ENCODE results near the gene RMRP.

RMRP gene

DNA sequence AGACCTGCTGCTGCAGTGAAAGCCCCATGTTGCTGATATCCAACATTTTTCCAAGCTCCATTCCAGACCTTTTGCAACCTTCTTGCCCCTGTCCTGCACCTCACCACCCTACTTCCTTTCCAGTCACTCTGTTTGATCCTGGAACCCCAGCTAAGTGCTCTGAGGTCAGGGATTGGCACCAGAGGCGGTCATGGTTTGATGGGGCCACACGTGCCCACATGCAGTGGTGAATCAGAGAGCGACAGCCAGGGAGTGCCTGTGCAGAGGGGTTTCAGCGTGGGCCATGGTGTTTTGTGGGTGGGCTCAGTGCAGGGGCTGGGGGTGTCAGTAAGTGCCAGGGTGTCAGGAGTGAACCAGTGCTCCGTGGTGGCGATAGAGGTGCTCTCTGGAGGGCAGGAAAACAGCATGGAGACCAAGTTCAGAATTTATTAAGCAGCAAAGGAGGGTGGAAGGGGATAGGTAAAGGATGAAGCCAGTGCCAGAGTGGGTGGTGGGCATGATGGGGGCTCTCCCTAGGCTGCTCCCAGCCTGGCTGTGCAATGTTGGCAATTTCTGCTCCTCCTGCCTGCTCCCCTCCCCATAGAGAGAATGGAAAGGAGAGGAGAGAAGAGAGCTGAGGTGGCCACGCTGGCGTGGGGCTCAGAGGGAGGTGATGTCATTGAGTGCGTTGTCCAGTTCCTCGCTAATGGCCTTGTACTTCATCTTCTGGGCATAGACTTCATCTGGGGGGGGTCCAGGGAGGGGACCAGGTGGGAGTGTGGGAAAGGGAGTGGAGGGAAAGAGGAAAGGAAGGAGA, 24.9 kb upstream of the RMRP start:
- DNase-seq (ENCODE audit: low read depth): no peak
- H3K4me3 ChIP-seq (ENCODE audit: control insufficient read depth, low read depth, low read length): no peak overlapping the region
- TF ChIP-seq, protein P1, sequence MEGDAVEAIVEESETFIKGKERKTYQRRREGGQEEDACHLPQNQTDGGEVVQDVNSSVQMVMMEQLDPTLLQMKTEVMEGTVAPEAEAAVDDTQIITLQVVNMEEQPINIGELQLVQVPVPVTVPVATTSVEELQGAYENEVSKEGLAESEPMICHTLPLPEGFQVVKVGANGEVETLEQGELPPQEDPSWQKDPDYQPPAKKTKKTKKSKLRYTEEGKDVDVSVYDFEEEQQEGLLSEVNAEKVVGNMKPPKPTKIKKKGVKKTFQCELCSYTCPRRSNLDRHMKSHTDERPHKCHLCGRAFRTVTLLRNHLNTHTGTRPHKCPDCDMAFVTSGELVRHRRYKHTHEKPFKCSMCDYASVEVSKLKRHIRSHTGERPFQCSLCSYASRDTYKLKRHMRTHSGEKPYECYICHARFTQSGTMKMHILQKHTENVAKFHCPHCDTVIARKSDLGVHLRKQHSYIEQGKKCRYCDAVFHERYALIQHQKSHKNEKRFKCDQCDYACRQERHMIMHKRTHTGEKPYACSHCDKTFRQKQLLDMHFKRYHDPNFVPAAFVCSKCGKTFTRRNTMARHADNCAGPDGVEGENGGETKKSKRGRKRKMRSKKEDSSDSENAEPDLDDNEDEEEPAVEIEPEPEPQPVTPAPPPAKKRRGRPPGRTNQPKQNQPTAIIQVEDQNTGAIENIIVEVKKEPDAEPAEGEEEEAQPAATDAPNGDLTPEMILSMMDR (conservative IDR thresholded peaks at IDR 0.05; ENCODE audit: control insufficient read depth, insufficient read depth, low read depth, low read length): no peak

DNA sequence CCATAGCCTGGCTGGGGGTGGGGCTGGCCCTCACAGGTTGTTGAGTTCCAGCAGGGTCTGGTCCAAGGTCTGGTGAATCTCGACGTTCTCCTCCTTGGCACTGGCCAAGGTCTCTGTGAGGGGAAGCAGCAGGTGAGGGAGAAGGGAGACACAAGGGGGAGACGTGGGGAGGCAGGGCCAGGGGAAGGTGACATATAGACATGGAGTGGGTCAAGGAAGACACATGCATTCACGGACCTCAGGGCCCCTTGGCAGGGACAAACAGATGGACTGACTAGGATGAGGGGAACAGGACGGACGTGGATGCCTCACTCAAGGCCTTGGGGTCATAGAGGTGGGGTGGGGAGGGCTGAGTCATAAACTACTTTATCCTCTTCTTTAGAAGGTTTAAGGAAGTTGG, 24.2 kb upstream of the RMRP start:
- H3K4me3 ChIP-seq (ENCODE audit: control insufficient read depth, low read depth, low read length): no peak overlapping the region
- DNase-seq (ENCODE audit: low read depth): peak; percentile 37
- TF ChIP-seq, protein P1 (conservative IDR thresholded peaks at IDR 0.05; ENCODE audit: control insufficient read depth, insufficient read depth, low read depth, low read length): no peak

DNA sequence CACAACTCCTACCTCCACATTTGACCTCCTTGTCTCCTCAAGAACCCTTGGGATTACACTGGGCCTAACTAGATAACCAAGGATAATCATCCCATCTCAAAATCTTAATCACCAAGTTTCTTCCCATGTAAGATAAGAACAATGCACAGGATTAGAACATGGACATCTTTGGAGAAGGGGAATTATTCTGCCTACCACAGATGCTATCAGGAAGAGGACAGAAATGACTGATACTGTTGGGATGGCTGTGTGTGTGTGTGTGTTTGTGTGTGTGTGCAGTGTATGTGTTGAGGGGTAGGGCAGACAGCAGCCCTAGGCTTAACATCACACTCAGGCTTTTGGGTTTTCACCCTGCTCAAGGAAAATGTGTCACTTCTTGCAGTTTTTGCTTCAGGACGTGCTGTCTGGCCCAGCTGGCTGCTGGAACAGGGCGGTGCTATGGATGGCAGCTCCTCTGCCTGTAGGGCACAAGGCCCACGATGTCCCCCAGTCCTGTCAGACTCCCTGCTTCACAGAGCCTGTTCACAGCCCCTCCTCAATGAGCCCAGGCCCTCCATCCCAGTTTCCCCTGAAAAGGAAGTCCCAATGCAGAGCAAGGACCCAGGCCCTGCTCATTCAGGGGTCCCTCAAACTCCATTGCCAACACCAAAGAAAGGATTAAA, 23.7 kb upstream of the RMRP start:
- TF ChIP-seq, protein P1 (conservative IDR thresholded peaks at IDR 0.05; ENCODE audit: control insufficient read depth, insufficient read depth, low read depth, low read length): no peak
- no peak overlapping the region for H3K4me3 ChIP-seq (ENCODE audit: control insufficient read depth, low read depth, low read length)
- DNase-seq (ENCODE audit: low read depth): no peak

DNA sequence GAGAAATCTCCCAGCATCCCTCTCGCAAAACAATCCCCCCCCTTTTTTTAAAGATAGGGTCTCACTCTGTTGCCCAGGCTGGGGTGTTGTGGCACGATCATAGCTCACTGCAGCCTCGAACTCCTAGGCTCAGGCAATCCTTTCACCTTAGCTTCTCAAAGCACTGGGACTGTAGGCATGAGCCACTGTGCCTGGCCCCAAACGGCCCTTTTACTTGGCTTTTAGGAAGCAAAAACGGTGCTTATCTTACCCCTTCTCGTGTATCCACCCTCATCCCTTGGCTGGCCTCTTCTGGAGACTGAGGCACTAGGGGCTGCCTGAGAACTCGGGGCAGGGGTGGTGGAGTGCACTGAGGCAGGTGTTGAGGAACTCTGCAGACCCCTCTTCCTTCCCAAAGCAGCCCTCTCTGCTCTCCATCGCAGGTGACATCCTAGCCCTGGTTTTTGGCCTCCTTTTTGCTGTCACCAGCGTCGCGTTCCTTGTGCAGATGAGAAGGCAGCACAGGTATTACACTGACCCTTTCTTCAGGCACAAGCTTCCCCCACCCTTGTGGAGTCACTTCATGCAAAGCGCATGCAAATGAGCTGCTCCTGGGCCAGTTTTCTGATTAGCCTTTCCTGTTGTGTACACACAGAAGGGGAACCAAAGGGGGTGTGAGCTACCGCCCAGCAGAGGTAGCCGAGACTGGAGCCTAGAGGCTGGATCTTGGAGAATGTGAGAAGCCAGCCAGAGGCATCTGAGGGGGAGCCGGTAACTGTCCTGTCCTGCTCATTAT, 22.7 kb upstream of the RMRP start:
- DNase-seq (ENCODE audit: low read depth): no peak
- H3K4me3 ChIP-seq (ENCODE audit: control insufficient read depth, low read depth, low read length): no peak overlapping the region
- TF ChIP-seq, protein P1 (conservative IDR thresholded peaks at IDR 0.05; ENCODE audit: control insufficient read depth, insufficient read depth, low read depth, low read length): no peak

DNA sequence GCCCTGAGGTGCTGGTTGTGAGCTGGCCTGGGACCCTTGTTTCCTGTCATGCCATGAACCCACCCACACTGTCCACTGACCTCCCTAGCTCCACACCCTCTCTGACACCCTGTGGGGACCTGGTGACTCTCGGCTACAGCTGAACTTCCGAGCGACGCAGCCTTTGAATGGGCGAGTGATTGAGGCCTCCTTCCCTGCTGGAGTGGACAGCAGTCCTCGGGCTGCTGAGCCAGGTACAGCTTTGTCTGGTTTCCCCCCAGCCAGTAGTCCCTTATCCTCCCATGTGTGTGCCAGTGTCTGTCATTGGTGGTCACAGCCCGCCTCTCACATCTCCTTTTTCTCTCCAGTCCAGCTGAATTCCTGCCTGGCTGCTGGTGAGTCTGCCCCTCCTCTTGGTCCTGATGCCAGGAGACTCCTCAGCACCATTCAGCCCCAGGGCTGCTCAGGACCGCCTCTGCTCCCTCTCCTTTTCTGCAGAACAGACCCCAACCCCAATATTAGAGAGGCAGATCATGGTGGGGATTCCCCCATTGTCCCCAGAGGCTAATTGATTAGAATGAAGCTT, 22.0 kb upstream of the RMRP start:
- TF ChIP-seq, protein P1 (conservative IDR thresholded peaks at IDR 0.05; ENCODE audit: control insufficient read depth, insufficient read depth, low read depth, low read length): no peak
- no peak for DNase-seq (ENCODE audit: low read depth)
- H3K4me3 ChIP-seq (ENCODE audit: control insufficient read depth, low read depth, low read length): no peak overlapping the region

DNA sequence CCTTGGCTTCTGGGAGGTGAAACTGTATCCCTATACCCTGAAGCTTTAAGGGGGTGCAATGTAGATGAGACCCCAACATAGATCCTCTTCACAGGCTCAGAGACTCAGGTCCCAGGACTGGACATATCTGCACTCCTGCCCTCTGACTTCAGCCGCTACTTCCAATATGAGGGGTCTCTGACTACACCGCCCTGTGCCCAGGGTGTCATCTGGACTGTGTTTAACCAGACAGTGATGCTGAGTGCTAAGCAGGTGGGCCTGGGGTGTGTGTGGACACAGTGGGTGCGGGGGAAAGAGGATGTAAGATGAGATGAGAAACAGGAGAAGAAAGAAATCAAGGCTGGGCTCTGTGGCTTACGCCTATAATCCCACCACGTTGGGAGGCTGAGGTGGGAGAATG, 21.3 kb upstream of the RMRP start:
- DNase-seq (ENCODE audit: low read depth): no peak
- H3K4me3 ChIP-seq (ENCODE audit: control insufficient read depth, low read depth, low read length): no peak overlapping the region
- TF ChIP-seq, protein P1 (conservative IDR thresholded peaks at IDR 0.05; ENCODE audit: control insufficient read depth, insufficient read depth, low read depth, low read length): no peak
